Neural cell (in vitro differentiated cells): ENCODE results near the gene NOTUM. TPM values are rescaled to one million over a fixed set of nuclear protein-coding genes. Genes with fewer than 3 reads are reported as not detected.

Experiments used
- H2AFZ ChIP-seq: fragments of 200-600, 300-800 bp; sonication (generic), shearing (Covaris generic); 2 replicates; pipeline ENCODE4 v1.6.0; 2014; ENCODE audit warnings: low read depth, mild to moderate bottlenecking, antibody characterized with exemption, low read length, moderate library complexity
- H3F3A ChIP-seq: fragments of 200-600 bp; shearing (Covaris generic); 2 replicates; pipeline ENCODE4 v1.6.1; 2016; ENCODE audit warnings: mild to moderate bottlenecking, moderate library complexity, mixed read lengths, antibody characterized with exemption, low read length; ENCODE audit not compliant: insufficient read depth, poor library complexity, severe bottlenecking
- H3K27ac ChIP-seq: fragments of 200-600, 300-800 bp; sonication (generic), shearing (Covaris generic); 2 replicates; pipeline ENCODE4 v1.5.1; 2014; ENCODE audit warnings: mild to moderate bottlenecking, low read length, moderate library complexity
- H3K27me3 ChIP-seq: fragments of 300-800, 200-600 bp; sonication (generic), shearing (Covaris generic); 2 replicates; pipeline ENCODE4 v1.6.0; 2014; ENCODE audit warnings: mild to moderate bottlenecking, low read depth, low read length, moderate library complexity; ENCODE audit not compliant: insufficient read depth
- H3K36me3 ChIP-seq: fragments of 300-800, 200-600 bp; sonication (generic), shearing (Covaris generic); 2 replicates; pipeline ENCODE4 v1.5.1; 2014; ENCODE audit warnings: mild to moderate bottlenecking, antibody characterized with exemption, low read length, moderate library complexity; ENCODE audit not compliant: insufficient read depth
- H3K4me2 ChIP-seq: fragments of 300-800, 200-600 bp; sonication (generic), shearing (Covaris generic); 2 replicates; pipeline ENCODE4 v1.6.0; 2014; ENCODE audit warnings: mild to moderate bottlenecking, low read length
- H3K4me3 ChIP-seq: fragments of 300-800, 200-600 bp; sonication (generic), shearing (Covaris generic); 2 replicates; pipeline ENCODE4 v1.5.1; 2014; ENCODE audit warnings: mild to moderate bottlenecking, low read length, moderate library complexity
- H3K79me2 ChIP-seq: fragments of 200-600 bp; shearing (Covaris generic); replicated peaks from 2 replicates; pipeline ENCODE4 v1.6.0; 2014; ENCODE audit warnings: mild to moderate bottlenecking, low read length, moderate library complexity; ENCODE audit not compliant: insufficient read depth
- H3K9ac ChIP-seq: fragments of 300-800, 200-600 bp; sonication (generic), shearing (Covaris generic); 2 replicates; pipeline ENCODE4 v1.6.1; 2016; ENCODE audit warnings: mild to moderate bottlenecking, low read length, mixed read lengths
- H3K9me2 ChIP-seq: fragments of 200-600 bp; shearing (Covaris generic); 2 replicates; pipeline ENCODE4 v1.6.1; 2016; ENCODE audit warnings: mild to moderate bottlenecking, low read length, mixed read lengths; ENCODE audit not compliant: insufficient read depth
- H3K9me3 ChIP-seq: fragments of 200-600, 300-800 bp; sonication (generic), shearing (Covaris generic); 2 replicates; pipeline ENCODE4 v1.6.1; 2016; ENCODE audit warnings: mild to moderate bottlenecking, mixed run types, low read length, moderate library complexity, mixed read lengths
- H4K20me1 ChIP-seq: fragments of 200-600 bp; shearing (Covaris generic); 2 replicates; pipeline ENCODE4 v1.6.1; 2016; ENCODE audit warnings: mild to moderate bottlenecking, mixed run types; ENCODE audit not compliant: insufficient read depth
- CTCF ChIP-seq: fragments of 450-650 bp; IDR thresholded peaks from 2 replicates; pipeline ENCODE4 v1.5.1; 2014; ENCODE audit warnings: antibody characterized with exemption, mild to moderate bottlenecking, moderate library complexity; ENCODE audit not compliant: poor library complexity, severe bottlenecking
- EP300 ChIP-seq: fragments of 450-650 bp; conservative IDR thresholded peaks from 2 replicates; pipeline ENCODE4 v1.6.1; 2014; ENCODE audit warnings: antibody characterized with exemption, mild to moderate bottlenecking, moderate library complexity; ENCODE audit not compliant: poor library complexity, severe bottlenecking
- EZH2 ChIP-seq: fragments of 200-600, 300-800 bp; shearing (Covaris generic), sonication (generic); IDR thresholded peaks from 2 replicates; pipeline ENCODE4 v1.6.1; 2014; ENCODE audit warnings: antibody characterized with exemption, low read length, borderline replicate concordance, mild to moderate bottlenecking; ENCODE audit not compliant: insufficient read depth, poor library complexity, severe bottlenecking
- MXI1 ChIP-seq: fragments of 450-650 bp; conservative IDR thresholded peaks from 2 replicates; pipeline ENCODE4 v1.6.1; 2014; ENCODE audit warnings: antibody characterized with exemption, mild to moderate bottlenecking; ENCODE audit not compliant: poor library complexity, severe bottlenecking
- POLR2AphosphoS5 ChIP-seq: IDR thresholded peaks from 2 replicates; pipeline ENCODE4 v1.6.1; 2012
- RAD21 ChIP-seq: fragments of 450-650 bp; conservative IDR thresholded peaks from 2 replicates; pipeline ENCODE4 v1.6.1; 2014; ENCODE audit warnings: antibody characterized with exemption, mild to moderate bottlenecking, moderate library complexity
- REST ChIP-seq: IDR thresholded peaks from 2 replicates; pipeline ENCODE4 v1.6.1; 2012; ENCODE audit warnings: borderline replicate concordance
- SMC3 ChIP-seq: fragments of 450-650 bp; conservative IDR thresholded peaks from 2 replicates; pipeline ENCODE4 v1.6.1; 2014; ENCODE audit warnings: antibody characterized with exemption, mild to moderate bottlenecking, moderate library complexity; ENCODE audit not compliant: poor library complexity
- TAF1 ChIP-seq: IDR thresholded peaks from 2 replicates; pipeline ENCODE4 v1.6.1; 2012; ENCODE audit warnings: low read depth
- polyA plus RNA-seq: library from polyadenylated mRNA; depleted of rRNA; stranded (reverse); fragments of >200 nt; gene quantifications from 2 replicates; pipeline ENCODE4 v1.2.3, GENCODE V29; 2014

Gene NOTUM
- polyA plus RNA-seq, 1 donor from 2014 or later, result not detected

- H3K27ac ChIP-seq, result peak within 1 kb of the TSS; percentile 58
- H3K4me2 ChIP-seq, result peak within 1 kb of the TSS; percentile 90
- H3K79me2 ChIP-seq, result peaks cover 13% of the 10 kb centered on the region
- H3K4me3 ChIP-seq, result peak within 1 kb of the TSS; percentile 79
- H3K9me2 ChIP-seq, result no peaks in the 10 kb centered on the region
- H3K9me3 ChIP-seq, result no peaks in the 10 kb centered on the region
- peak within 1 kb of the TSS; percentile 14 for H2AFZ ChIP-seq
- TF ChIP-seq EZH2 (no peak), EP300 (no peak), POLR2AphosphoS5 (peak; percentile 77), SMC3 (peak; percentile 41), MXI1 (peak; percentile 81), RAD21 (peak; percentile 31), TAF1 (no peak), CTCF (no peak), REST (no peak)
- H3K36me3 ChIP-seq, result no peaks in the 10 kb centered on the region
- H3F3A ChIP-seq, result no peaks in the 10 kb centered on the region
- H3K9ac ChIP-seq, result peak within 1 kb of the TSS; percentile 68
- no peaks in the 10 kb centered on the region for H3K27me3 ChIP-seq
- no peaks in the 10 kb centered on the region for H4K20me1 ChIP-seq
These were observed 43.2 kb downstream of the NOTUM start, which contains the start of gene SIRT7 for GRCh38 chr17:81917565-81918332. SIRT7 (minus strand) TSS chr17:81918176; CDS start chr17:81918131, 45 bp downstream.

- Histone ChIP-seq H3K79me2 (peaks cover 13% of the 10 kb centered on the region), H3K9ac (no peak overlapping the region), H4K20me1 (no peaks in the 10 kb centered on the region)
These were observed 44.6 kb downstream of the NOTUM start for GRCh38 chr17:81916234-81917001.

More at GRCh38 chr17:81916234-81917001, 44.6 kb downstream of the NOTUM start:
- Histone ChIP-seq H3K27me3 (no peaks in the 10 kb centered on the region), H3K9me3 (no peaks in the 10 kb centered on the region), H3K4me3 (peak overlapping the region; percentile 79), H3K36me3 (no peaks in the 10 kb centered on the region), H3K4me2 (no peak overlapping the region), H2AFZ (no peak overlapping the region), H3K9me2 (no peaks in the 10 kb centered on the region), H3F3A (no peaks in the 10 kb centered on the region), H3K27ac (no peak overlapping the region)
- TF ChIP-seq EZH2 (no peak), RAD21 (no peak), EP300 (no peak), TAF1 (no peak), CTCF (no peak), POLR2AphosphoS5 (no peak), SMC3 (no peak), REST (no peak), MXI1 (no peak)
